PFSK-1 (cell line): ENCODE results near the gene GABPB1.

Experiments
- FOXP2 ChIP-seq: optimal IDR thresholded peaks from 2 replicates; pipeline ENCODE3; 2011; ENCODE audit warnings: borderline replicate concordance, control low read depth, inconsistent platforms; ENCODE audit not compliant: insufficient read depth; ENCODE audit errors: extremely low read length, extremely low read depth
- POLR2AphosphoS5 ChIP-seq: IDR thresholded peaks from 2 replicates; pipeline ENCODE4 v1.6.1; 2012; ENCODE audit warnings: low read depth, mild to moderate bottlenecking, control low read depth, low read length, moderate library complexity
- SIN3A ChIP-seq: IDR thresholded peaks from 2 replicates; pipeline ENCODE4 v1.6.1; 2012; ENCODE audit warnings: mild to moderate bottlenecking, low read length, moderate library complexity, borderline replicate concordance; ENCODE audit not compliant: insufficient read depth
- TAF1 ChIP-seq: IDR thresholded peaks from 2 replicates; pipeline ENCODE4 v1.6.1; 2012; ENCODE audit warnings: low read length, control low read depth, borderline replicate concordance; ENCODE audit not compliant: insufficient read depth
- TF ChIP-seq, protein P1 (sequence below), 2 experiments: IDR thresholded peaks; 2 replicates each; pipeline versions ENCODE4 v1.6.1 to v1.8.0; 2011 to 2012; ENCODE audit warnings: low read depth in 2 of 2, low read length in 2 of 2, control low read depth in 1 of 2, inconsistent platforms in 1 of 2, mild to moderate bottlenecking in 1 of 2, moderate library complexity in 1 of 2; ENCODE audit not compliant: insufficient read depth in 1 of 2

DNA sequence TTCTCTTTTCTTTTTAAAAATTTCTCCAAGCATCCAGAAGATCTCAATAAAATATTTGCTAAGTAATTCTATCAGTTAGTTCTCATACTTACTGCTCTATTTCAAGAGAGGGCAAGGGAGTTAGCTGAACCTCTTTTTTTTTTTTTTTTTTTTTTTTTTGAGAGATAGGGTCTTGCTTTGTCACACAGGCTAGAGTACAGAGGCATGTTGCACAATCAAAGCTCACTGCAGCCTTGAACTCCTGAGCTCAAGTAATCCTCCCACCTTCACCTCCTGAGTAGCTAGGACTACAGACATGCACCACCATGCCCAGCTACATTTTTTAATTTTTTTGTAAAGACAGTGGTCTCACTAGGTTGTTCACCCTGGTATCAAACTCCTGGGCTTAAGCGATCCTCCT is 110.8 kb downstream of the GABPB1 start:
- TF ChIP-seq TAF1 = no peak
- TF ChIP-seq, protein P1, sequence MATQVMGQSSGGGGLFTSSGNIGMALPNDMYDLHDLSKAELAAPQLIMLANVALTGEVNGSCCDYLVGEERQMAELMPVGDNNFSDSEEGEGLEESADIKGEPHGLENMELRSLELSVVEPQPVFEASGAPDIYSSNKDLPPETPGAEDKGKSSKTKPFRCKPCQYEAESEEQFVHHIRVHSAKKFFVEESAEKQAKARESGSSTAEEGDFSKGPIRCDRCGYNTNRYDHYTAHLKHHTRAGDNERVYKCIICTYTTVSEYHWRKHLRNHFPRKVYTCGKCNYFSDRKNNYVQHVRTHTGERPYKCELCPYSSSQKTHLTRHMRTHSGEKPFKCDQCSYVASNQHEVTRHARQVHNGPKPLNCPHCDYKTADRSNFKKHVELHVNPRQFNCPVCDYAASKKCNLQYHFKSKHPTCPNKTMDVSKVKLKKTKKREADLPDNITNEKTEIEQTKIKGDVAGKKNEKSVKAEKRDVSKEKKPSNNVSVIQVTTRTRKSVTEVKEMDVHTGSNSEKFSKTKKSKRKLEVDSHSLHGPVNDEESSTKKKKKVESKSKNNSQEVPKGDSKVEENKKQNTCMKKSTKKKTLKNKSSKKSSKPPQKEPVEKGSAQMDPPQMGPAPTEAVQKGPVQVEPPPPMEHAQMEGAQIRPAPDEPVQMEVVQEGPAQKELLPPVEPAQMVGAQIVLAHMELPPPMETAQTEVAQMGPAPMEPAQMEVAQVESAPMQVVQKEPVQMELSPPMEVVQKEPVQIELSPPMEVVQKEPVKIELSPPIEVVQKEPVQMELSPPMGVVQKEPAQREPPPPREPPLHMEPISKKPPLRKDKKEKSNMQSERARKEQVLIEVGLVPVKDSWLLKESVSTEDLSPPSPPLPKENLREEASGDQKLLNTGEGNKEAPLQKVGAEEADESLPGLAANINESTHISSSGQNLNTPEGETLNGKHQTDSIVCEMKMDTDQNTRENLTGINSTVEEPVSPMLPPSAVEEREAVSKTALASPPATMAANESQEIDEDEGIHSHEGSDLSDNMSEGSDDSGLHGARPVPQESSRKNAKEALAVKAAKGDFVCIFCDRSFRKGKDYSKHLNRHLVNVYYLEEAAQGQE (IDR thresholded peaks at IDR 0.05; ENCODE audit: insufficient read depth in 1 of 2, low read depth in 2 of 2, low read length in 2 of 2) = no peak
- TF ChIP-seq POLR2AphosphoS5 = no peak
- TF ChIP-seq SIN3A = no peak
- no peak for TF ChIP-seq FOXP2
